DND-41 (cell line): ENCODE data around the gene SLC5A5.

ENCODE experiments used
- EZH2 ChIP-seq: IDR thresholded peaks from 3 replicates; pipeline ENCODE4 v1.6.1; 2012; ENCODE audit warnings: borderline replicate concordance, low read depth, mild to moderate bottlenecking, moderate library complexity, low read length, inconsistent platforms; ENCODE audit not compliant: severe bottlenecking
- TF ChIP-seq, protein P1 (sequence below): IDR thresholded peaks from 2 replicates; pipeline ENCODE4 v1.5.1; 2012; ENCODE audit warnings: borderline replicate concordance, low read length, moderate library complexity, mild to moderate bottlenecking; ENCODE audit not compliant: poor library complexity, severe bottlenecking; ENCODE audit errors: extremely low read depth

DNA sequence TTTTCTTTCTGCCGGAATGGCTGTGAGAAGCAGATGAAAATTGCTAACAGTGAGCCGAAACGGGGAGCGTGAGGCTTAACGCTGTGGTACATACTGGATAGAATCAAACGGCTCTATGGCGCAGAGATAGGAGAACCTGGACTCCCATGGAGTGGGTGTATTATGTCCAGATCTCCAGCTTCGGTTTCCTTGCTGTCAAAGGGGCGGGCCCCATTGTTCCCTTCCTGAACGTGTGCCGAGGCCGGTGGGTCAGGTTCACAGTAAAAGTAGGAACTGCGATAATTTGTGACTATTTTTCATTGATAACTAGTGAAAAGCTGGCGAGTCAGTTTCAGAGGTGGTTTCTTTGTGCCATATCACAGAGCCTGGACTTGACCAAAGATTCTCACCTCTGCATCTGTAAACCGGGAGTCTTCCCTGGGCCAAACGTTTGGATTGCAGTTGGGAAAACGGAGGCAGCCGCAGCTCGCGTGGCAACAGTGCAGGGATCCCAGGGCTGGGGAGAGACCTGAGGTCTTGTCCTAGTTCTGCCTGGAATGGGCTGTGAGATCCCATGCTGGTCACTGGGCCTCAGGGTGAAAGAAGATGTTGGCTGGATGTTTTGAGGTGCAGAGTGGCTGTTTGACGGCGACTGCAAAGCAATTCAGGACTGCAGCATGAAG is 11.3 kb upstream of the SLC5A5 start:
- TF ChIP-seq, protein P1, sequence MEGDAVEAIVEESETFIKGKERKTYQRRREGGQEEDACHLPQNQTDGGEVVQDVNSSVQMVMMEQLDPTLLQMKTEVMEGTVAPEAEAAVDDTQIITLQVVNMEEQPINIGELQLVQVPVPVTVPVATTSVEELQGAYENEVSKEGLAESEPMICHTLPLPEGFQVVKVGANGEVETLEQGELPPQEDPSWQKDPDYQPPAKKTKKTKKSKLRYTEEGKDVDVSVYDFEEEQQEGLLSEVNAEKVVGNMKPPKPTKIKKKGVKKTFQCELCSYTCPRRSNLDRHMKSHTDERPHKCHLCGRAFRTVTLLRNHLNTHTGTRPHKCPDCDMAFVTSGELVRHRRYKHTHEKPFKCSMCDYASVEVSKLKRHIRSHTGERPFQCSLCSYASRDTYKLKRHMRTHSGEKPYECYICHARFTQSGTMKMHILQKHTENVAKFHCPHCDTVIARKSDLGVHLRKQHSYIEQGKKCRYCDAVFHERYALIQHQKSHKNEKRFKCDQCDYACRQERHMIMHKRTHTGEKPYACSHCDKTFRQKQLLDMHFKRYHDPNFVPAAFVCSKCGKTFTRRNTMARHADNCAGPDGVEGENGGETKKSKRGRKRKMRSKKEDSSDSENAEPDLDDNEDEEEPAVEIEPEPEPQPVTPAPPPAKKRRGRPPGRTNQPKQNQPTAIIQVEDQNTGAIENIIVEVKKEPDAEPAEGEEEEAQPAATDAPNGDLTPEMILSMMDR: no peak
- TF ChIP-seq EZH2: no peak
